ENCODE data around the gene FAT2.

FAT2 gene

DNA sequence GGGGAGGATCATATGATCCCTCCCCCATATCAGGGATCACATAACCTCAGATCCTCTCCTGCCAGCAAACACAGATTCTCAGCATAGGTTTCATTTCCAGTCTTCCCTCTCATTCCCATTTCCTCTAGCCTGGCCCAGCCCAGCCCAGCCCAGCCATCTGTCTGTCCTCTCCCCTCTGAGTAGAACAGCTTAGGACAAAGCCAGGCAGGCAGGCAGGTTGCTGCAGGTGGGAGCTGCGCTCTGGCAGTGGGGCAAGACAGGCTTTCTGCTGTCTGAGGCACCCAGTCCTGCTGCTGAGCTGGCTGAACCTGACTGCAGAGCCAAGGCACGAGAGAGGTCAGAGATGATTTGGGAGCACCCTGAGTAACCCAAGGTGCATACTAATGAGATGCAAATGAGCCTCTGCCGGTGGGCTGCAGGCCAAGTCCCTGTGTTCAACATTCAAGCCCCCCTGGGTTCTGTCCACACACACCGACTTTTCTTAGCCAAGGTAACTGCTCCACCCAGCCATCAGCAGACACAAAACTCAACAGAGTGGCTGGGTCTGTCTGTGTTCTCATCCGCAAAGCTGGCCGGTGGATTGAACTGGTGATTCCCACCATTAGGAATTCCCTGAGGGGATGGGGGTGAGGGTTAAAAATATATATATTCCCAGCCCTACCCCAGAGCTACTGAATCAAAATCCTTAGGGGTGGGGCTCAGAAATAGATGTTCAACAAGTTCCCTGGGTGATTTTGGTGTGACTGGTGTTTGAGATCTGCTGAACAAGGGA is 9.1 kb downstream of the FAT2 start:
- ATAC-seq, result no peak
- TF ChIP-seq TCF4 (CRISPR knock-in tag; IDR thresholded peaks at IDR 0.05; ENCODE audit: borderline replicate concordance), result no peak

GRCh38 chr5:151581347-151581746 is 9.8 kb downstream of the FAT2 start:
- TF ChIP-seq TOX (CRISPR knock-in tag; IDR thresholded peaks at IDR 0.05; ENCODE audit: borderline replicate concordance), result no peak
- no peak for TF ChIP-seq OSR1 (CRISPR knock-in tag; IDR thresholded peaks at IDR 0.05)
- no peak for TF ChIP-seq ARNTL (CRISPR knock-in tag; IDR thresholded peaks at IDR 0.05; ENCODE audit: borderline replicate concordance, low read depth)
- no peak for TF ChIP-seq TSHZ2 (CRISPR knock-in tag; IDR thresholded peaks at IDR 0.05)
- no peak for TF ChIP-seq ESRRG (CRISPR knock-in tag; IDR thresholded peaks at IDR 0.05)
- TF ChIP-seq, protein P1, sequence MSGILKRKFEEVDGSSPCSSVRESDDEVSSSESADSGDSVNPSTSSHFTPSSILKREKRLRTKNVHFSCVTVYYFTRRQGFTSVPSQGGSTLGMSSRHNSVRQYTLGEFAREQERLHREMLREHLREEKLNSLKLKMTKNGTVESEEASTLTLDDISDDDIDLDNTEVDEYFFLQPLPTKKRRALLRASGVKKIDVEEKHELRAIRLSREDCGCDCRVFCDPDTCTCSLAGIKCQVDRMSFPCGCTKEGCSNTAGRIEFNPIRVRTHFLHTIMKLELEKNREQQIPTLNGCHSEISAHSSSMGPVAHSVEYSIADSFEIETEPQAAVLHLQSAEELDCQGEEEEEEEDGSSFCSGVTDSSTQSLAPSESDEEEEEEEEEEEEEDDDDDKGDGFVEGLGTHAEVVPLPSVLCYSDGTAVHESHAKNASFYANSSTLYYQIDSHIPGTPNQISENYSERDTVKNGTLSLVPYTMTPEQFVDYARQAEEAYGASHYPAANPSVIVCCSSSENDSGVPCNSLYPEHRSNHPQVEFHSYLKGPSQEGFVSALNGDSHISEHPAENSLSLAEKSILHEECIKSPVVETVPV (CRISPR knock-in tag; IDR thresholded peaks at IDR 0.05), result no peak
- TF ChIP-seq ZFP30 (CRISPR knock-in tag; IDR thresholded peaks at IDR 0.05), result no peak
- no peak for ATAC-seq

- TF ChIP-seq OSR1 (CRISPR knock-in tag; IDR thresholded peaks at IDR 0.05), result no peak
- TF ChIP-seq GLIS3 (CRISPR knock-in tag; IDR thresholded peaks at IDR 0.05), result no peak
- TF ChIP-seq ARNTL (CRISPR knock-in tag; IDR thresholded peaks at IDR 0.05; ENCODE audit: borderline replicate concordance, low read depth), result no peak
- TF ChIP-seq RARB (CRISPR knock-in tag; IDR thresholded peaks at IDR 0.05), result no peak
- TF ChIP-seq POU6F1 (CRISPR knock-in tag; IDR thresholded peaks at IDR 0.05; ENCODE audit: borderline replicate concordance, low read depth), result no peak
- no peak for TF ChIP-seq BACH2 (CRISPR knock-in tag; IDR thresholded peaks at IDR 0.05; ENCODE audit: borderline replicate concordance)
- no peak for TF ChIP-seq ZFP3 (CRISPR knock-in tag; IDR thresholded peaks at IDR 0.05)
- no peak for TF ChIP-seq ZNF8 (CRISPR knock-in tag; IDR thresholded peaks at IDR 0.05)
- no peak for TF ChIP-seq ZFP30 (CRISPR knock-in tag; IDR thresholded peaks at IDR 0.05)
- TF ChIP-seq PATZ1 (CRISPR knock-in tag; IDR thresholded peaks at IDR 0.05; ENCODE audit: borderline replicate concordance), result no peak
- TF ChIP-seq, protein P1 (CRISPR knock-in tag; IDR thresholded peaks at IDR 0.05), result no peak
- no peak for TF ChIP-seq SNAI2 (CRISPR knock-in tag; IDR thresholded peaks at IDR 0.05)
- no peak for TF ChIP-seq TSHZ2 (CRISPR knock-in tag; IDR thresholded peaks at IDR 0.05)
- TF ChIP-seq CREB5 (CRISPR knock-in tag; IDR thresholded peaks at IDR 0.05; ENCODE audit: low read depth), result no peak
- no peak for TF ChIP-seq ESRRG (CRISPR knock-in tag; IDR thresholded peaks at IDR 0.05)
- TF ChIP-seq TOX (CRISPR knock-in tag; IDR thresholded peaks at IDR 0.05; ENCODE audit: borderline replicate concordance), result no peak
- no peak for TF ChIP-seq PPARA (CRISPR knock-in tag; IDR thresholded peaks at IDR 0.05; ENCODE audit: borderline replicate concordance)
- TF ChIP-seq ZNF70 (CRISPR knock-in tag; IDR thresholded peaks at IDR 0.05), result no peak
- no peak for TF ChIP-seq TCF4 (CRISPR knock-in tag; IDR thresholded peaks at IDR 0.05; ENCODE audit: borderline replicate concordance)
- no peak for ATAC-seq
Measured at GRCh38 chr5:151580858-151581257, 10.3 kb downstream of the FAT2 start.

Data from SK-N-SH treated with all-trans-retinoic acid at 6 μM for 48 hours (cell line).